H9 (cell line): Measurements from ENCODE around the gene SNX25. TPM values are rescaled to one million over a fixed set of nuclear protein-coding genes. Genes with fewer than 3 reads are reported as not detected.

ENCODE experiments used
- DNase-seq: peaks from one replicate; pipeline ENCODE4 v3.0.0-alpha.2; 2017
- H2AFZ ChIP-seq: one replicate; pipeline ENCODE4 v1.6.1; 2013; ENCODE audit warnings: mild to moderate bottlenecking, low read length, control low read depth, moderate library complexity
- H2AK5ac ChIP-seq: 2 replicates; pipeline ENCODE4 v1.6.1; 2013; ENCODE audit warnings: low read length, control low read depth, mixed read lengths; ENCODE audit not compliant: insufficient read length
- H2BK120ac ChIP-seq: one replicate; pipeline ENCODE4 v1.6.1; 2013; ENCODE audit warnings: low read depth, mild to moderate bottlenecking, low read length, control low read depth, inconsistent platforms; ENCODE audit not compliant: poor library complexity, severe bottlenecking
- H2BK12ac ChIP-seq: 2 replicates; pipeline ENCODE4 v1.6.1; 2013; ENCODE audit warnings: low read length, control low read depth, mixed read lengths, low read depth; ENCODE audit not compliant: insufficient read length
- H2BK15ac ChIP-seq: 2 replicates; pipeline ENCODE4 v1.6.1; 2013; ENCODE audit warnings: low read depth, low read length, control low read depth
- H2BK20ac ChIP-seq: one replicate; pipeline ENCODE4 v1.6.1; 2013; ENCODE audit warnings: low read depth, mild to moderate bottlenecking, low read length, control low read depth, inconsistent platforms; ENCODE audit not compliant: poor library complexity, severe bottlenecking
- H2BK5ac ChIP-seq: 2 replicates; pipeline ENCODE4 v1.6.1; 2013; ENCODE audit warnings: low read length, control low read depth, mixed read lengths; ENCODE audit not compliant: insufficient read length
- H3K14ac ChIP-seq: 2 replicates; pipeline ENCODE4 v1.6.1; 2013; ENCODE audit warnings: low read length, control low read depth; ENCODE audit not compliant: insufficient read depth
- H3K18ac ChIP-seq: 2 replicates; pipeline ENCODE4 v1.6.1; 2013; ENCODE audit warnings: low read depth, mild to moderate bottlenecking, mixed read lengths, low read length, control low read depth; ENCODE audit not compliant: insufficient read length
- H3K23ac ChIP-seq: 2 replicates; pipeline ENCODE4 v1.6.1; 2013; ENCODE audit warnings: low read length, control low read depth, mixed read lengths, low read depth; ENCODE audit not compliant: insufficient read length
- H3K23me2 ChIP-seq: 2 replicates; pipeline ENCODE4 v1.6.1; 2013; ENCODE audit warnings: low read depth, mild to moderate bottlenecking, mixed read lengths, low read length, control low read depth; ENCODE audit not compliant: insufficient read length, poor library complexity, severe bottlenecking
- H3K27ac ChIP-seq: 2 replicates; pipeline ENCODE4 v1.5.1; 2013; ENCODE audit warnings: low read length, control low read depth, mixed read lengths, low read depth; ENCODE audit not compliant: insufficient read length
- H3K27me3 ChIP-seq: 2 replicates; pipeline ENCODE4 v1.6.1; 2013; ENCODE audit warnings: low read length, control low read depth, inconsistent platforms; ENCODE audit not compliant: insufficient read depth
- H3K4ac ChIP-seq: 2 replicates; pipeline ENCODE4 v1.6.1; 2013; ENCODE audit warnings: low read depth, mild to moderate bottlenecking, control low read depth, inconsistent platforms, low read length, moderate library complexity
- H3K4me1 ChIP-seq: 2 replicates; pipeline ENCODE4 v1.6.1; 2013; ENCODE audit warnings: low read length, control low read depth, inconsistent platforms; ENCODE audit not compliant: insufficient read depth
- H3K4me2 ChIP-seq: 2 replicates; pipeline ENCODE4 v1.6.1; 2013; ENCODE audit warnings: low read length, control low read depth, mixed read lengths; ENCODE audit not compliant: insufficient read length, insufficient read depth
- H3K56ac ChIP-seq: 2 replicates; pipeline ENCODE4 v1.6.1; 2013; ENCODE audit warnings: low read depth, mild to moderate bottlenecking, mixed read lengths, low read length, control low read depth; ENCODE audit not compliant: insufficient read length
- H3K79me1 ChIP-seq: 2 replicates; pipeline ENCODE4 v1.6.1; 2013; ENCODE audit warnings: low read depth, mild to moderate bottlenecking, moderate library complexity, low read length, control low read depth, inconsistent platforms; ENCODE audit not compliant: insufficient read depth, poor library complexity, severe bottlenecking
- H3K79me2 ChIP-seq: 2 replicates; pipeline ENCODE4 v1.6.1; 2013; ENCODE audit warnings: low read length, control low read depth, inconsistent platforms; ENCODE audit not compliant: insufficient read depth
- H3K9ac ChIP-seq: 2 replicates; pipeline ENCODE4 v1.6.1; 2013; ENCODE audit warnings: low read length, control low read depth, mixed read lengths; ENCODE audit not compliant: insufficient read length; ENCODE audit errors: extremely low read depth
- H3K9me3 ChIP-seq: one replicate; pipeline ENCODE4 v1.6.1; 2013; ENCODE audit warnings: low read depth, low read length, inconsistent platforms; ENCODE audit not compliant: control insufficient read depth
- H3T11ph ChIP-seq: one replicate; pipeline ENCODE4 v1.6.1; 2013; ENCODE audit warnings: mild to moderate bottlenecking, low read length, control low read depth, inconsistent platforms
- H4K20me1 ChIP-seq: one replicate; pipeline ENCODE4 v1.6.1; 2013; ENCODE audit not compliant: control insufficient read depth, insufficient read length, insufficient read depth
- H4K5ac ChIP-seq: 2 replicates; pipeline ENCODE4 v1.6.1; 2013; ENCODE audit warnings: low read depth, mild to moderate bottlenecking, mixed read lengths, low read length, control low read depth; ENCODE audit not compliant: insufficient read length
- H4K8ac ChIP-seq: replicated peaks from 2 replicates; pipeline ENCODE4 v1.6.1; 2013; ENCODE audit warnings: low read length, control low read depth, mixed read lengths, low read depth; ENCODE audit not compliant: insufficient read length
- H4K91ac ChIP-seq: 2 replicates; pipeline ENCODE4 v1.6.1; 2013; ENCODE audit warnings: low read depth, mild to moderate bottlenecking, moderate library complexity, mixed read lengths, low read length, control low read depth; ENCODE audit not compliant: insufficient read length
- H3K27ac Mint-ChIP-seq, 3 experiments: 2 replicates in 2 of 3; 3 replicates in 1 of 3; pipeline ENCODE4 v1.8.0; 2020 to 2021; ENCODE audit warnings: mixed read lengths in 3 of 3, mild to moderate bottlenecking in 1 of 3, moderate library complexity in 1 of 3
- H3K27me3 Mint-ChIP-seq: 2 replicates; pipeline ENCODE4 v1.8.0; 2021; ENCODE audit warnings: low read depth, mild to moderate bottlenecking, moderate library complexity, mixed read lengths
- H3K36me3 Mint-ChIP-seq, 3 experiments: 2 replicates in 2 of 3; 3 replicates in 1 of 3; pipeline ENCODE4 v1.8.0; 2020 to 2021; ENCODE audit warnings: low read depth in 3 of 3, mixed read lengths in 3 of 3; ENCODE audit not compliant: insufficient read depth in 1 of 3
- H3K4me1 Mint-ChIP-seq, 2 experiments: 2 replicates each; pipeline ENCODE4 v1.8.0; 2020; ENCODE audit warnings: mixed read lengths in 2 of 2
- H3K4me3 Mint-ChIP-seq, 2 experiments: 2 replicates in 1 of 2; 3 replicates in 1 of 2; pipeline ENCODE4 v1.8.0; 2020 to 2021; ENCODE audit warnings: mild to moderate bottlenecking in 2 of 2, mixed read lengths in 2 of 2, moderate library complexity in 1 of 2
- H3K9me3 Mint-ChIP-seq, 2 experiments: 2 replicates in 1 of 2; 3 replicates in 1 of 2; pipeline ENCODE4 v1.8.0; 2020; ENCODE audit warnings: mild to moderate bottlenecking in 2 of 2, mixed read lengths in 2 of 2, moderate library complexity in 1 of 2
- CTCF ChIP-seq: fragments of 200-600 bp; sonication (generic); conservative IDR thresholded peaks from 3 replicates; pipeline ENCODE4 v1.8.0; 2021; ENCODE audit warnings: antibody characterized with exemption, mild to moderate bottlenecking
- WGBS: extraction: QIAGEN DNeasy Blood & Tissue Kit; methylation state at CpG from one replicate; pipeline ENCODE4 v1.1.7; 2013; ENCODE audit warnings: missing lambda C conversion rate, low lambda C conversion rate, mixed read lengths; ENCODE audit not compliant: insufficient read length; ENCODE audit errors: extremely low coverage; 5-methylcytosine and 5-hydroxymethylcytosine counted together
- total RNA-seq: library from RNA; stranded (reverse); gene quantifications from 2 replicates; pipeline ENCODE4 v1.2.1, GENCODE V29; 2021

Gene SNX25
- total RNA-seq, 1 experiment from 2014 or later, result 28.2 TPM

GRCh38 chr4:185183622-185184281 lies 25.6 kb upstream of the SNX25 start:
- no peak overlapping the region for H3K4me3 Mint-ChIP-seq
- H3K27ac ChIP-seq, result peak overlapping the region; percentile 6
- H3K23ac ChIP-seq, result no peak overlapping the region
- no peak overlapping the region for H4K91ac ChIP-seq
- H3T11ph ChIP-seq, result no peak overlapping the region
- no peak overlapping the region for H2BK12ac ChIP-seq
- no CpG with 5 or more reads among the region's 6 CpGs for WGBS
- H3K79me1 ChIP-seq, result peaks cover 4% of the 10 kb centered on the region
- TF ChIP-seq CTCF, result peak; percentile 90
- H3K27me3 ChIP-seq, result no peaks in the 10 kb centered on the region
- no peaks in the 10 kb centered on the region for H3K27me3 Mint-ChIP-seq
- no peak overlapping the region for H4K8ac ChIP-seq
- H3K56ac ChIP-seq, result no peak overlapping the region
- no peaks in the 10 kb centered on the region for H4K20me1 ChIP-seq
- H3K4me1 Mint-ChIP-seq, result peaks cover 23 to 28% of the 10 kb centered on the region in 2 experiments
- no peak overlapping the region for H4K5ac ChIP-seq
- no peaks in the 10 kb centered on the region for H3K9me3 Mint-ChIP-seq
- H2AFZ ChIP-seq, result no peak overlapping the region
- H3K79me2 ChIP-seq, result no peaks in the 10 kb centered on the region; the same call in 1 of the 2 replicates
- H2BK15ac ChIP-seq, result no peak overlapping the region
- H3K18ac ChIP-seq, result no peak overlapping the region
- H3K9me3 ChIP-seq, result no peaks in the 10 kb centered on the region
- no peak overlapping the region for H2BK5ac ChIP-seq
- no peak overlapping the region for H2BK120ac ChIP-seq
- no peak overlapping the region for H2BK20ac ChIP-seq
- no peak overlapping the region for H3K4me2 ChIP-seq
- peaks cover 8% of the 10 kb centered on the region for H3K4me1 ChIP-seq
- H3K23me2 ChIP-seq, result no peaks in the 10 kb centered on the region
- H3K27ac Mint-ChIP-seq, result peak overlapping the region in 1 of 3 experiments; percentile 70; a peak in 1 of 7 replicates
- H3K9ac ChIP-seq, result no peak overlapping the region
- no peak overlapping the region for H3K14ac ChIP-seq
- peaks cover 1 to 8% (median 4%) of the 10 kb centered on the region in 3 experiments; a peak in 5 of 7 replicates for H3K36me3 Mint-ChIP-seq
- H3K4ac ChIP-seq, result no peak overlapping the region
- DNase-seq, result peak; percentile 47
- no peak overlapping the region for H2AK5ac ChIP-seq
